Psoas muscle (tissue), 8 donors: Measurements from ENCODE around the gene CLASRP. TPM values are rescaled to one million over a fixed set of nuclear protein-coding genes. Genes with fewer than 3 reads are reported as not detected.

Source experiments
- ATAC-seq, 4 donors: fragments of 200-7000 bp; cut with Tn5 transposase; one replicate each; pipeline ENCODE4 v1.9.1; 2020; ENCODE audit warnings: moderate library complexity in 3 of 4, mild to moderate bottlenecking in 2 of 4
- DNase-seq, 2 donors: peaks; one replicate each; pipeline ENCODE4 v3.0.0-alpha.2; 2020
- H3K27ac ChIP-seq: fragments of 200-600 bp; one replicate; pipeline ENCODE4 v1.8.0; 2022
- H3K27me3 ChIP-seq, 3 donors: fragments of 200-600 bp in 1 of 3; one replicate each; pipeline versions ENCODE4 v1.6.1 to v1.8.0; 2013 to 2022; ENCODE audit warnings: low read length in 2 of 3, mild to moderate bottlenecking in 2 of 3, moderate library complexity in 1 of 3; ENCODE audit not compliant: insufficient read depth in 3 of 3
- H3K36me3 ChIP-seq, 2 donors: fragments of 200-600 bp in 1 of 2; one replicate each; pipeline versions ENCODE4 v1.6.1 to v1.8.0; 2013 to 2022; ENCODE audit warnings: low read depth in 1 of 2, mild to moderate bottlenecking in 1 of 2, moderate library complexity in 1 of 2; ENCODE audit not compliant: insufficient read depth in 1 of 2
- H3K4me1 ChIP-seq: fragments of 200-600 bp; one replicate; pipeline ENCODE4 v1.8.0; 2022
- H3K4me3 ChIP-seq: fragments of 200-600 bp; one replicate; pipeline ENCODE4 v1.8.0; 2022; ENCODE audit warnings: mild to moderate bottlenecking
- H3K9me3 ChIP-seq: fragments of 200-600 bp; one replicate; pipeline ENCODE4 v1.8.0; 2022
- WGBS, 3 donors: extraction: QIAGEN DNeasy Blood & Tissue Kit; methylation state at CpG; one replicate each; pipeline versions ENCODE4 v1.1.6 to v1.1.7; 2013; 5-methylcytosine and 5-hydroxymethylcytosine counted together
- intact Hi-C, 2 donors: fragments of 100-400 bp; cut with DNase I; formaldehyde crosslinking; loops; one replicate each; pipeline versions ENCODE4 v1.11.0 to v1.14.2; 2022
- polyA plus RNA-seq, 3 donors: library from polyadenylated mRNA; stranded (reverse); fragments of 200-250 nt; gene quantifications; one replicate each; pipeline ENCODE4 v1.2.3, GENCODE V29; 2013
- total RNA-seq, 4 donors: library from RNA; stranded (reverse); fragmentation: NEBNext Ultra II Directional in 2 of 4; extraction: Animal tissue kit (Norgen Biotek cat#: 25700) in 2 of 4; gene quantifications; one replicate each; pipeline versions ENCODE4 v1.2.1 to v1.2.4, GENCODE V29; 2021 to 2023
- TF ChIP-seq, protein P1 (sequence below): fragments of 200-600 bp; IDR thresholded peaks from one replicate; pipeline ENCODE4 v1.8.0; 2022; ENCODE audit warnings: antibody characterized with exemption
- donor health status: healthy with polysubstance abuse.
- donor health status: DM: no; HTN: no; CAD: no; lungs with moderate emphysema.
- donor health status: Bipolar disorder and iron deficiency.
- donor health status: healthy.
- donor health status: DM: yes; HTN: yes; CAD: no.
- donor health status: DM: no; HTN: no; CAD: no.
- donor health status: DM: no; HTN: no; CAD: no.
- donor health status: DM: yes; HTN: yes; CAD: no.

CLASRP gene
- total and polyA plus RNA-seq, 7 donors = 30.8 to 65.9 (median 37.4) TPM

DNA sequence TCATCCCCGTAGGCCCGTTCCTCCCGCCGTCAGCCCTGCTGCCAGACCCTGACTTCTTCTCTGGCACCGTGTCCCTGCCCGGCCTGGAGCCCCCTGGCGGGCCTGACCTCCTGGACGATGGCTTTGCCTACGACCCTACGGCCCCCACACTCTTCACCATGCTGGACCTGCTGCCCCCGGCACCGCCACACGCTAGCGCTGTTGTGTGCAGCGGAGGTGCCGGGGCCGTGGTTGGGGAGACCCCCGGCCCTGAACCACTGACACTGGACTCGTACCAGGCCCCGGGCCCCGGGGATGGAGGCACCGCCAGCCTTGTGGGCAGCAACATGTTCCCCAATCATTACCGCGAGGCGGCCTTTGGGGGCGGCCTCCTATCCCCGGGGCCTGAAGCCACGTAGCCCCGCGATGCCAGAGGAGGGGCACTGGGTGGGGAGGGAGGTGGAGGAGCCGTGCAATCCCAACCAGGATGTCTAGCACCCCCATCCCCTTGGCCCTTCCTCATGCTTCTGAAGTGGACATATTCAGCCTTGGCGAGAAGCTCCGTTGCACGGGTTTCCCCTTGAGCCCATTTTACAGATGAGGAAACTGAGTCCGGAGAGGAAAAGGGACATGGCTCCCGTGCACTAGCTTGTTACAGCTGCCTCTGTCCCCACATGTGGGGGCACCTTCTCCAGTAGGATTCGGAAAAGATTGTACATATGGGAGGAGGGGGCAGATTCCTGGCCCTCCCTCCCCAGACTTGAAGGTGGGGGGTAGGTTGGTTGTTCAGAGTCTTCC, 1.3 kb upstream of the CLASRP start:
- no peak for DNase-seq
- 89 to 91% (median 91%) methylated on average over 37 of the region's 37 CpGs for WGBS, 3 donors
- Histone ChIP-seq H3K27ac (no peak overlapping the region), H3K27me3 (no peaks in the 10 kb centered on the region), H3K9me3 (no peaks in the 10 kb centered on the region), H3K4me1 (peaks cover 26% of the 10 kb centered on the region), H3K36me3 (peaks cover 3 to 75% of the 10 kb centered on the region in 2 donors), H3K4me3 (no peak overlapping the region)
- TF ChIP-seq, protein P1, sequence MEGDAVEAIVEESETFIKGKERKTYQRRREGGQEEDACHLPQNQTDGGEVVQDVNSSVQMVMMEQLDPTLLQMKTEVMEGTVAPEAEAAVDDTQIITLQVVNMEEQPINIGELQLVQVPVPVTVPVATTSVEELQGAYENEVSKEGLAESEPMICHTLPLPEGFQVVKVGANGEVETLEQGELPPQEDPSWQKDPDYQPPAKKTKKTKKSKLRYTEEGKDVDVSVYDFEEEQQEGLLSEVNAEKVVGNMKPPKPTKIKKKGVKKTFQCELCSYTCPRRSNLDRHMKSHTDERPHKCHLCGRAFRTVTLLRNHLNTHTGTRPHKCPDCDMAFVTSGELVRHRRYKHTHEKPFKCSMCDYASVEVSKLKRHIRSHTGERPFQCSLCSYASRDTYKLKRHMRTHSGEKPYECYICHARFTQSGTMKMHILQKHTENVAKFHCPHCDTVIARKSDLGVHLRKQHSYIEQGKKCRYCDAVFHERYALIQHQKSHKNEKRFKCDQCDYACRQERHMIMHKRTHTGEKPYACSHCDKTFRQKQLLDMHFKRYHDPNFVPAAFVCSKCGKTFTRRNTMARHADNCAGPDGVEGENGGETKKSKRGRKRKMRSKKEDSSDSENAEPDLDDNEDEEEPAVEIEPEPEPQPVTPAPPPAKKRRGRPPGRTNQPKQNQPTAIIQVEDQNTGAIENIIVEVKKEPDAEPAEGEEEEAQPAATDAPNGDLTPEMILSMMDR = no peak
- ATAC-seq = no peak
- intact Hi-C loops = no loop called here

DNA sequence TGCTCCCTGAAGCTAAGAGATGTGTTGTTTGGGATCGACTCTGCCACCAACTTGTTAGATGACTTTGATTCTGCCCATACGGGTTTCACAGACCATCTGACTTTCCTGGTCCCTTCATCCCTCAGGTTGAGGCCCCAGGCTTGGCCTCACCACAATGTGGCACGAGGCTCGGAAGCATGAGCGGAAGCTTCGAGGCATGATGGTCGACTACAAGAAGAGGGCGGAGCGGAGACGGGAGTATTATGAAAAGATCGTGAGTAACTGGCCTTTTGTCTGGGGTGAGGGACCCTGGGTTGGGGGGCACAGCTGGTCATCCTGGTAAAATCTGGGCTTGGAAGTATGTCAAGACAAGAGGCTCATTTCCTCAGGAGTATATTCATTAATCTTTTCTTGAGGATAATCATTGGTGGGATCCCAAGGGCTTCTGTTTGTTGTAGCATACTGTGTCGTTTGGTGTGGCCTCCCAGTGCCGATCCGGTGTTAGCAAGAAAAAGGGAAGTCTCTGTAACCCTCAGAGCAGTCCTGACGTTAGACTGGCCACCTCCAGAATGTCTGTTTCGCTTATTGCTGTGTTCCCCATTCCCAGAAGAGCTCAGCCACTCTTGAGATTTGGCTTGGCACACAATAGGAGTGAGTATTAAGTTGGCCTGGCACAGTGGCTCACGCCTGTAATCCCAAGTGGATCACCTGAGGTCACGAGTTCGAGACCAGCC, 1.4 kb downstream of the CLASRP start:
- intact Hi-C loops = no loop called here
- peak overlapping the region; percentile 97 for H3K4me3 ChIP-seq
- H3K9me3 ChIP-seq = no peaks in the 10 kb centered on the region
- H3K4me1 ChIP-seq = peaks cover 32% of the 10 kb centered on the region
- TF ChIP-seq, protein P1 = no peak
- no peaks in the 10 kb centered on the region for H3K27me3 ChIP-seq
- no peak for ATAC-seq
- H3K36me3 ChIP-seq = peaks cover 3 to 77% of the 10 kb centered on the region in 2 donors
- DNase-seq = no peak
- H3K27ac ChIP-seq = peak overlapping the region; percentile 97
- WGBS, 3 donors = 66 to 78% (median 73%) methylated on average over 19 of the region's 19 CpGs

DNA sequence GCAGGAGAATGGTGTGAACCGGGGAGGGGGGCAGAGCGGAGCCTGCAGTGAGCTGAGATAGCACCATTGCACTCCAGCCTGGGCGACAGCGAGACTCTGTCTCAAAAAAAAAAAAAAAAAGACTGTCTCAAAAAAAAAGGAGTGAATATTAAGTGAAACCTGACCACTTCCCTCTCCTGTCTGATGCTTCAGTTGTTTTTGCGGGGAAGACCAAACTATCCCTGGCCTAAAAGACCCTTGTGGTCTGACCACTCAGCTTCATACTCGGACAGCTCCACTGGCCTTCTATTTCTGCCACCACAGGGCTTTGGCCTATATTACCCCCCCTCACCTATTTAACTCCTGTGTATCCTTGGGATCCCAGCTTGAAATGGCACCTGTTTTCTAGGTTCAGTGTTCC, 2.3 kb downstream of the CLASRP start:
- Histone ChIP-seq H3K27me3 (no peaks in the 10 kb centered on the region), H3K4me3 (peak overlapping the region; percentile 2), H3K4me1 (peaks cover 33% of the 10 kb centered on the region), H3K9me3 (no peaks in the 10 kb centered on the region), H3K36me3 (peaks cover 3 to 77% of the 10 kb centered on the region in 2 donors), H3K27ac (no peak overlapping the region)
- WGBS, 3 donors = 77 to 87% (median 84%) methylated on average over 4 to 6 of the region's 6 CpGs
- DNase-seq = no peak
- no peak for ATAC-seq
- intact Hi-C loops = no loop called here
- TF ChIP-seq, protein P1 = no peak

DNA sequence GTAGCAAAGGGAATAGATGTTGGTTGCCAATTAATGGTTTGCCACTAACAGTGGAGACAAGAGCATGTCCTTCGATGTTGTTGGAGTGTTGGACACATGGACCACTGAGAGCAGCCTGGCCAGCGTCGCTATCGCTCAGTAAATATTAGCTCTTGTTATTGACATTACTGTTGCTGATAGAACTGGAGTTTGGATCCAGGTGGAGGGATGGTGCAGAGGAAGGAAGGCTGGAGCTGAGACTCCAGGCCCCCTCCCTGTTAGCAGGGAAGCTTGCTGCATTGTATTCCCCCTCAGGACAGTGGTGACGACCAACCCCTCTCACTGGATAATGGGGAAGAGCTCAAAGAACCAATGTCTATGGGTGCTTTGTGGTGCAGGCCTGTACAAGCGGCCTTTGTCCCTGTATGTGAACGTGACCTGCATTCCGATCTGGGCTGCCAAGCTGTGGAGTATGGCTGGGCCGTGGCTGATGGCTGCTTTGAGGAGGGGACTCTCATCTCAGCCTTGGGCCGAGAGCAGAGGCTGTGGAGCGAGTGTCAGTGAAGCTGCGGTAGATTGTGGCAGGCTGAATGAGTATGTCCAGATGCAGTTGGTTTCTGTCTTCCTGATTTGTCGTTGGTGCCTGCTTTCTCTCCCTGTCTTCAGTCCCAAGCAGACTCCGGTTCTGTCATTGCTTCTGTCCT, 7.0 kb downstream of the CLASRP start:
- Histone ChIP-seq H3K9me3 (no peaks in the 10 kb centered on the region), H3K4me3 (no peak overlapping the region), H3K36me3 (peaks cover 3 to 65% of the 10 kb centered on the region in 2 donors), H3K27me3 (no peaks in the 10 kb centered on the region), H3K4me1 (peaks cover 57% of the 10 kb centered on the region), H3K27ac (no peak overlapping the region)
- TF ChIP-seq, protein P1 = no peak
- no peak for ATAC-seq
- no peak for DNase-seq
- intact Hi-C loops = no loop called here
- 77 to 82% (median 81%) methylated on average over 14 of the region's 14 CpGs for WGBS, 3 donors
